Activated CD4-positive, alpha-beta T cell treated with anti-CD3 and anti-CD28 coated beads, Interleukin-2, amount 50 U/mL, for 24 hours (primary cell): ENCODE measurements around the gene EDIL3.
"Not testable (repeated sequence)": the region's sequence is repeated elsewhere in the genome, so short reads cannot be mapped to it uniquely, and the experiment has no call there.

ENCODE experiments used
- DNase-seq, 2 donors: peaks; one replicate each; pipeline ENCODE4 v3.0.0-alpha.2; 2020; ENCODE audit warnings: low read depth in 1 of 2, low spot score in 1 of 2

EDIL3 gene

GRCh38 chr5:84085387-84086041, 299.2 kb downstream of the EDIL3 start:
- DNase-seq = no peak

- DNase-seq = no peak
Observed at GRCh38 chr5:84080908-84081307, 303.8 kb downstream of the EDIL3 start.

GRCh38 chr5:84072339-84072738, 312.3 kb downstream of the EDIL3 start:
- DNase-seq = no peak

- DNase-seq = no peak
Observed at GRCh38 chr5:84069608-84070179, 315.0 kb downstream of the EDIL3 start.

- no peak for DNase-seq
Observed at GRCh38 chr5:84063041-84063440, 321.6 kb downstream of the EDIL3 start.

GRCh38 chr5:84059672-84060071, 325.0 kb downstream of the EDIL3 start:
- DNase-seq = no peak

GRCh38 chr5:84058561-84058960, 326.1 kb downstream of the EDIL3 start:
- DNase-seq = no peak

GRCh38 chr5:84057211-84057610, 327.5 kb downstream of the EDIL3 start:
- no peak for DNase-seq

GRCh38 chr5:84045964-84046363, 338.7 kb downstream of the EDIL3 start:
- DNase-seq = no peak

GRCh38 chr5:84036842-84037241, 347.8 kb downstream of the EDIL3 start:
- no peak for DNase-seq

- DNase-seq = no peak
Observed at GRCh38 chr5:84032324-84032723, 352.4 kb downstream of the EDIL3 start.

- DNase-seq = no peak
Observed at GRCh38 chr5:84028093-84028492, 356.6 kb downstream of the EDIL3 start.

GRCh38 chr5:84018521-84018920, 366.2 kb downstream of the EDIL3 start:
- DNase-seq = not testable (repeated sequence)

GRCh38 chr5:84017523-84018172, 367.0 kb downstream of the EDIL3 start:
- DNase-seq = no peak

- DNase-seq = no peak
Observed at GRCh38 chr5:84016085-84016484, 368.6 kb downstream of the EDIL3 start.

GRCh38 chr5:84014966-84015365, 369.7 kb downstream of the EDIL3 start:
- DNase-seq = no peak

- DNase-seq = no peak
Observed at GRCh38 chr5:83993803-83994202, 390.9 kb downstream of the EDIL3 start.

- no peak for DNase-seq
Observed at GRCh38 chr5:83991566-83992224, 393.0 kb downstream of the EDIL3 start.

GRCh38 chr5:83988293-83988685, 396.4 kb downstream of the EDIL3 start:
- DNase-seq = no peak

- no peak for DNase-seq
Observed at GRCh38 chr5:83987513-83988292, 397.0 kb downstream of the EDIL3 start.

GRCh38 chr5:83983852-83984251, 400.8 kb downstream of the EDIL3 start:
- DNase-seq = no peak
